Measurements from ENCODE around the gene UBXN6.

GRCh38 chr19:4443188-4443587, 14.4 kb downstream of the UBXN6 start:
- no peak for TF ChIP-seq TP53 (CRISPR knock-in tag; IDR thresholded peaks at IDR 0.05)
- no peak for TF ChIP-seq HOXA7 (CRISPR knock-in tag; IDR thresholded peaks at IDR 0.05)
- no peak for TF ChIP-seq POLR2A (IDR thresholded peaks at IDR 0.05; ENCODE audit: low read length)
- TF ChIP-seq CTCF (IDR thresholded peaks at IDR 0.05), result no peak
- TF ChIP-seq CHD2 (IDR thresholded peaks at IDR 0.05; ENCODE audit: low read length, partially characterized antibody), result no peak
- TF ChIP-seq SMC3 (IDR thresholded peaks at IDR 0.05), result no peak
- TF ChIP-seq KDM1A (IDR thresholded peaks at IDR 0.05; ENCODE audit: low read depth), result no peak
- no peak for TF ChIP-seq E2F6 (IDR thresholded peaks at IDR 0.05; ENCODE audit: borderline replicate concordance, low read depth)
- TF ChIP-seq ZC3H11A (IDR thresholded peaks at IDR 0.05), result no peak
- no peak for TF ChIP-seq HDAC2 (IDR thresholded peaks at IDR 0.05)
- TF ChIP-seq NPAS2 (CRISPR knock-in tag; IDR thresholded peaks at IDR 0.05; ENCODE audit: borderline replicate concordance), result no peak
- no peak for TF ChIP-seq REST (IDR thresholded peaks at IDR 0.05)
